Naive thymus-derived CD4-positive, alpha-beta T cell (primary cell): Measurements from ENCODE around the gene RPE. TPM values are rescaled to one million over a fixed set of nuclear protein-coding genes. Genes with fewer than 3 reads are reported as not detected.

Experiments
- ATAC-seq: fragments of 150-1000 bp; cut with Tn5 transposase; 2 replicates; pipeline ENCODE4 v1.10.0; 2021; ENCODE audit warnings: mild to moderate bottlenecking, moderate library complexity
- CTCF ChIA-PET: fragments of 350-600 bp; sonication (Branson Sonifier 250); formaldehyde crosslinking; loops from one replicate; lab custom pipeline; 2021; ENCODE audit warnings: antibody characterized with exemption; lab: Charles Lee
- POLR2A ChIA-PET: fragments of 350-600 bp; sonication (Branson Sonifier 250); formaldehyde crosslinking; loops from one replicate; lab custom pipeline; 2021; ENCODE audit warnings: antibody characterized with exemption, inconsistent platforms; lab: Charles Lee
- DNase-seq, 9 donors: peaks; one replicate each; pipeline versions ENCODE4 v3.0.0 to v3.0.0-alpha.2; 2020 to 2022; ENCODE audit warnings: mixed read lengths in 1 of 9
- H3K27ac ChIP-seq: one replicate; pipeline ENCODE4 v1.7.0; 2013; ENCODE audit warnings: mild to moderate bottlenecking, low read depth, low read length, moderate library complexity
- H3K27me3 ChIP-seq, 2 donors: one replicate each; pipeline ENCODE4 v1.7.0; 2013; ENCODE audit warnings: low read length in 2 of 2, mild to moderate bottlenecking in 2 of 2, moderate library complexity in 2 of 2; ENCODE audit not compliant: control insufficient read depth in 2 of 2, insufficient read depth in 2 of 2
- H3K36me3 ChIP-seq, 3 experiments: 1 replicate in 2 of 3; 2 replicates in 1 of 3; pipeline ENCODE4 v1.7.0; 2013; ENCODE audit warnings: low read length in 3 of 3, mild to moderate bottlenecking in 3 of 3, moderate library complexity in 1 of 3; ENCODE audit not compliant: insufficient read depth in 3 of 3, control insufficient read depth in 2 of 3
- H3K4me1 ChIP-seq, 2 donors: one replicate each; pipeline ENCODE4 v1.7.0; 2013; ENCODE audit warnings: low read length in 2 of 2, mild to moderate bottlenecking in 2 of 2, moderate library complexity in 1 of 2; ENCODE audit not compliant: control insufficient read depth in 2 of 2, insufficient read depth in 2 of 2
- H3K4me3 ChIP-seq: 2 replicates; pipeline ENCODE4 v1.7.0; 2013; ENCODE audit warnings: mild to moderate bottlenecking, low read length
- H3K9me3 ChIP-seq, 3 experiments: 1 replicate in 2 of 3; 2 replicates in 1 of 3; pipeline ENCODE4 v1.7.0; 2013; ENCODE audit warnings: low read length in 3 of 3; ENCODE audit not compliant: control insufficient read depth in 2 of 3
- H3K27ac Mint-ChIP-seq, 9 donors: one replicate each; pipeline ENCODE4 v1.8.0; 2020 to 2022; ENCODE audit warnings: mixed read lengths in 9 of 9, mild to moderate bottlenecking in 8 of 9, moderate library complexity in 5 of 9, inconsistent platforms in 2 of 9
- H3K27me3 Mint-ChIP-seq, 5 donors: one replicate each; pipeline ENCODE4 v1.8.0; 2021 to 2022; ENCODE audit warnings: mixed read lengths in 5 of 5, mild to moderate bottlenecking in 1 of 5
- H3K36me3 Mint-ChIP-seq, 5 donors: one replicate each; pipeline ENCODE4 v1.8.0; 2020 to 2022; ENCODE audit warnings: mixed read lengths in 5 of 5, mild to moderate bottlenecking in 3 of 5, inconsistent platforms in 1 of 5
- H3K4me1 Mint-ChIP-seq, 7 donors: one replicate each; pipeline ENCODE4 v1.8.0; 2020 to 2022; ENCODE audit warnings: mixed read lengths in 7 of 7, mild to moderate bottlenecking in 3 of 7, inconsistent platforms in 1 of 7
- H3K4me3 Mint-ChIP-seq, 10 donors: one replicate each; pipeline ENCODE4 v1.8.0; 2020 to 2022; ENCODE audit warnings: mild to moderate bottlenecking in 10 of 10, mixed read lengths in 10 of 10, moderate library complexity in 6 of 10, inconsistent platforms in 2 of 10
- H3K9me3 Mint-ChIP-seq, 11 donors: one replicate each; pipeline ENCODE4 v1.8.0; 2020 to 2022; ENCODE audit warnings: mixed read lengths in 11 of 11, mild to moderate bottlenecking in 4 of 11, inconsistent platforms in 1 of 11, moderate library complexity in 1 of 11
- intact Hi-C, 2 donors: fragments of 100-400 bp; cut with micrococcal nuclease; formaldehyde crosslinking; loops; one replicate each; pipeline ENCODE4 v1.15.1; 2023
- polyA plus RNA-seq, 2 donors: library from polyadenylated mRNA; unstranded; fragments of 300-500 nt; fragmentation: Illumina TruSeq; gene quantifications; one replicate each; pipeline ENCODE4 v1.2.3, GENCODE V29; 2021
- total RNA-seq, 6 experiments: library from RNA in 5 of 6; stranded (reverse) in 5 of 6; gene quantifications; 1 replicate in 5 of 6; 2 replicates in 1 of 6; pipeline ENCODE4 v1.2.3 and lab custom pipeline; 2021 to 2026

Gene RPE
- total and polyA plus RNA-seq, 7 experiments from 2014 or later, result 15.9 to 47.3 (median 23.7) TPM

DNA sequence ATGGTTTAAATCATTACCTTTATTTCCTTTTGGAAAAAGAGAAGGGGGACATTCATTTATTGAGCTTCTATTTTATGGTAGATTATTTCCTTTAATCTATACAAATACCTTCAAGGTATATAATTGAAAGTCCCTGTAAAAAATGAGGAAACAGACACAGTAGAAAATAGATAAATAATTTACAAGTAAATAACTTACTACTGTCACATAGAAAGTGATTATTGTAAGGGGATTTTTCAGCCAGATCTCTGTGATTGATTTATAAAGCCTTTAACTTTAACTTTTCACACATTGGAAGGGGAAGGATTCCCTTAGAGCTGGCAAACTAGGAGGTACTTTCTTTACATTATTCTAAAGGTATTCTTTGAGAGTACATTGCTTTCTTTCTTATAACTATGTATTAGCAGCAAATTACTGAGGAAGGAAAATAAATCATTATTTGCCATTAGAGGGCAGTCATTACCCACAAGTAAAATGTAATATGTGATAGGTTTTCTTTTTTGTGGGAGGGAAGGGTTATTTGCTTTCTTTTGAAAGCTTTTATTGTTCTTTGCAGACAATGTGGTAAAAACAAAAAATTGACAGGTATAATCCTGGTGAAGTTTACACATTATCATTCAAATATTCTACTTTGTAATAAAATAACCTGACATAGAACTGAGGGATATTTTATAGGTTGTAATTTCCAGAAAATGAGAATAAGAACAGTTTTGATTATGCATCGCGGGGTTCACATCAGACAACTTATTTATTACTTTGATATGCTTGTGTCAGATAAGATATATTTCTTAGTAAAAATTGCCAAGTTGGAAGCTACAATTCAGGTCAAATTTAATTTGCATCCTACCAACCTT lies 24.8 kb upstream of the RPE start:
- POLR2A ChIA-PET, result no interaction called here

DNA sequence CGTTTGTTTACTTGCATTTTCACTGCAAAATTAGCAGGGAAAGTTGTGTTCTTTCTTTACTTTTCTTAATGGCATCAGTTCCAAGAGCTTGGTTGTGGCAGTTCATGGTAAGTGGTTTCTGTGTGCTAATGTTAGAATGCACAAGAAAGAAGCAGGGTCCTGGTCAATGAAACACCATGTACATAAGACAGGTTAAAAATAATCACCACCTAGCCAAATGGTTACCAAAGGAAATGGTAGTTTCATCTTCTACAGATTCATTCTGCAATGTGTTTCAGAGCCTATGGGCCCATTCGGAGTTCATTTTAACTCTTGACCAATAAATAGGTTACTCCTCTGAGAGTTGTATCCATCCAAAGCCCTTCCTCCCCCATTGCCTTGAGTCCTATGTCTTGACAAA lies 18.1 kb upstream of the RPE start:
- Mint-ChIP-seq H3K9me3 (no peaks in the 10 kb centered on the region), H3K27me3 (peaks cover 5 to 39% (median 8%) of the 10 kb centered on the region in 5 donors), H3K4me3 (no peak overlapping the region), H3K36me3 (no peaks in the 10 kb centered on the region), H3K4me1 (peaks cover 0 to 2% (median 0%) of the 10 kb centered on the region in 7 donors), H3K27ac (peak overlapping the region in 1 of 9 donors; percentile 3)
- H3K9me3 ChIP-seq, result no peaks in the 10 kb centered on the region
- intact Hi-C loops, result no loop called here
- H3K27me3 ChIP-seq, result no peaks in the 10 kb centered on the region
- ATAC-seq (no peak), DNase-seq (no peak)
- ChIA-PET CTCF (no interaction called here), POLR2A (no interaction called here)
- no peak overlapping the region for H3K27ac ChIP-seq
- H3K4me3 ChIP-seq, result no peak overlapping the region
- no peaks in the 10 kb centered on the region for H3K36me3 ChIP-seq
- no peaks in the 10 kb centered on the region for H3K4me1 ChIP-seq

More for the DNA sequence above, 24.8 kb upstream of the RPE start:
- DNase-seq (peak in 6 of 9 donors; percentile 27 to 61 (median 48)), ATAC-seq (no peak)
- Histone ChIP-seq H3K27ac (no peak overlapping the region), H3K27me3 (no peaks in the 10 kb centered on the region), H3K9me3 (no peaks in the 10 kb centered on the region), H3K4me3 (no peak overlapping the region), H3K36me3 (no peaks in the 10 kb centered on the region), H3K4me1 (no peaks in the 10 kb centered on the region)
- CTCF ChIA-PET, result interaction anchor here (0.6 to 4.0 kb wide), 9 partner anchors 15 to 227 kb away, joined by 3 to 37 read pairs (median 3); no protein-coding TSS in a partner anchor
- H3K9me3 Mint-ChIP-seq, result no peaks in the 10 kb centered on the region
- H3K4me1 Mint-ChIP-seq, result no peaks in the 10 kb centered on the region
- H3K27ac Mint-ChIP-seq, result no peak overlapping the region
- H3K36me3 Mint-ChIP-seq, result no peaks in the 10 kb centered on the region
- intact Hi-C loops, result loop anchor here (1.0 kb wide), 3 partner anchors 96 to 222 kb away; no protein-coding TSS in a partner anchor
- no peak overlapping the region for H3K4me3 Mint-ChIP-seq
- H3K27me3 Mint-ChIP-seq, result peaks cover 4 to 18% (median 11%) of the 10 kb centered on the region in 5 donors

DNA sequence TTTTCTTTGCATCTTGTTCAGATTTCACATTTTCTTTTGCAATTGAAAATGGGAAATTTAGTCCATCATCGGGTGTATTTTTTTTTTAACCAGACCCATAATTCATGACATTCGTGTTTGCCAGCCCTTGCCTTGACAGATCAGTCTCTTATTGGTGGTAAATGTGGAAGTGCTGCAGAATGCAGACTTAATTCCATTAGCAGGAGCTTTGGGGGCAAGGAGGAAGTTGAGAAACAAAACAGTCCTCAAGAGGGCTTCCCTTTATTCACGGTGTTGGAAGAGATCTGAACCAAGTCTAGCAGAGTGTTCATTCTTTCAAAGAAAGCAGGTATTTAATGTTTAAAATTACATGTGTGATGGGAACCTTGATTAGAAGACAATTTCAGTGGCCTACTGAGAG lies 16.6 kb upstream of the RPE start:
- intact Hi-C loops, result no loop called here
- ChIA-PET POLR2A (no interaction called here), CTCF (interaction anchor here (1.1 to 3.2 kb wide), 2 partner anchors 25 to 210 kb away, joined by 3 to 10 read pairs; no protein-coding TSS in a partner anchor)
- Histone ChIP-seq H3K9me3 (no peaks in the 10 kb centered on the region), H3K27ac (no peak overlapping the region), H3K4me1 (no peaks in the 10 kb centered on the region), H3K27me3 (no peaks in the 10 kb centered on the region), H3K4me3 (no peak overlapping the region), H3K36me3 (no peaks in the 10 kb centered on the region)
- DNase-seq (no peak), ATAC-seq (peak; percentile 60)
- peaks cover 9 to 42% (median 15%) of the 10 kb centered on the region in 5 donors for H3K27me3 Mint-ChIP-seq
- H3K4me3 Mint-ChIP-seq, result no peak overlapping the region
- H3K9me3 Mint-ChIP-seq, result no peaks in the 10 kb centered on the region
- H3K36me3 Mint-ChIP-seq, result no peaks in the 10 kb centered on the region
- H3K27ac Mint-ChIP-seq, result no peak overlapping the region
- peaks cover 0 to 2% (median 0%) of the 10 kb centered on the region in 7 donors for H3K4me1 Mint-ChIP-seq

DNA sequence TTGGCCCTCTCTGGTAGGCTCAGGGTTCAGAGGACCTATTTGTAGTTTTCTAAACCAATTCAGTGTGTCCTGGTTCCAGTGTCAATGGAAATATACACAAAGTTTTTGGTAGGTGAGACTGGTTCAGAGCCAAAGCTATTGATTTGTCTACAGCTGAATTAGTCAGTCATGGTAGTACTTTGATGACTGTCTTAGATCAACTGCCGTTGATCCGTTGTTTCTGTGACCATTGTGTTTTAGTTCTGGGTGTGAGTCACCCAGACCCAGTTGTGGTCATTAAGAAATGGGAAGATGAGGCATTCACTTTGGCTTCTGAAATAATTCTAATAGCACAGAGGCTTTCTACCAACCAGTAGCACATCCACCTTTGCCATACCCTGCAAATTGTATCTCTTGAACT lies 16.0 kb upstream of the RPE start:
- Histone ChIP-seq H3K4me1 (no peaks in the 10 kb centered on the region), H3K4me3 (no peak overlapping the region), H3K9me3 (no peaks in the 10 kb centered on the region), H3K27me3 (no peaks in the 10 kb centered on the region), H3K27ac (no peak overlapping the region), H3K36me3 (no peaks in the 10 kb centered on the region)
- Mint-ChIP-seq H3K27ac (no peak overlapping the region), H3K4me3 (no peak overlapping the region), H3K4me1 (peaks cover 0 to 2% (median 0%) of the 10 kb centered on the region in 7 donors), H3K27me3 (peaks cover 9 to 45% (median 17%) of the 10 kb centered on the region in 5 donors), H3K9me3 (no peaks in the 10 kb centered on the region), H3K36me3 (no peaks in the 10 kb centered on the region)
- CTCF ChIA-PET, result interaction anchor here (3.2 kb wide), 1 partner anchor 209 kb away, joined by 10 read pairs; no protein-coding TSS in a partner anchor
- DNase-seq (no peak), ATAC-seq (peak; percentile 65)
- intact Hi-C loops, result no loop called here
- POLR2A ChIA-PET, result no interaction called here

DNA sequence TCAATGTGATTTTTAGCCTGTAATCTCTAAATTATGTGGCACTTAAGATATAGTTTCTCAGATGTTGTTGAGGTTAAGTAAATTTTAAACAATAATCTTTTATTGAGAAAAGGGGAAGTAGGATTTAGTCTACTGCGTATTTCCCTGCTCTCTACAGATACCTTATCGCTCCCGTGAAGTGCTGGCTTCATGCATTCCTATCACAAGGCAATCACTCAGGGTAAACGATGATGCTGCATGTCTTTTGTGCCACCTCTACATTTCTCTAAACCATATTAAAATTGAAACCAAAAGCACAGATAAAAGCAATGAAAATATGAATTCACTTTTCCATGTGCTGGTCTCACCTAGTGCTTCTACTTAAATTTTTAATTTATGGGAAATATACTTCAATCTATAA lies 14.4 kb upstream of the RPE start:
- peak; percentile 52 for ATAC-seq
- CTCF ChIA-PET, result interaction anchor here (3.2 kb wide), 1 partner anchor 208 kb away, joined by 10 read pairs; no protein-coding TSS in a partner anchor
- no peaks in the 10 kb centered on the region for H3K27me3 ChIP-seq
- POLR2A ChIA-PET, result interaction anchor here (1.1 kb wide), 1 partner anchor 204 kb away, joined by 3 read pairs; no protein-coding TSS in a partner anchor
- H3K9me3 ChIP-seq, result no peaks in the 10 kb centered on the region
- no peak overlapping the region for H3K4me3 ChIP-seq
- Mint-ChIP-seq H3K27ac (no peak overlapping the region), H3K4me1 (peaks cover 0 to 2% (median 0%) of the 10 kb centered on the region in 7 donors), H3K36me3 (no peaks in the 10 kb centered on the region), H3K27me3 (peaks cover 4 to 35% (median 15%) of the 10 kb centered on the region in 5 donors), H3K4me3 (no peak overlapping the region), H3K9me3 (no peaks in the 10 kb centered on the region)
- intact Hi-C loops, result no loop called here
- DNase-seq, result no peak
- H3K27ac ChIP-seq, result no peak overlapping the region
- H3K36me3 ChIP-seq, result no peaks in the 10 kb centered on the region
- no peaks in the 10 kb centered on the region for H3K4me1 ChIP-seq

DNA sequence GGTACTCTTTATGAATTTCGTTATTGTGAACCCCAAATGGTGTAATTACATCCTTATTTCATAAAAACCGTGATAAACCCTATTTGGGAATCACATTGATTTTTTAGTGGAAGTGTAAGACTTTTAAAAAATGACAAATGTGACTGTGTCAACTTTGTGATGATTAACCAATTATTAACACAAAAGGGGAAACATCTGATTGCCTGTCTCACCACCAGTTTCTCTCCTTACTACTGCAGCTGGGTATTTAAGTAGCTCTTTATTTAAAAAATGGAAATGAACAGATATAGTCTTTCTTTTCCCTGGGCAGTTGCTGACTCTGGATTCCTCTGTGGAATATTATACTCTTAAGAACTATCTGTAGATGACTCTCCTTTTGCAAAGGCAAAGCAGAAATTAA lies 11.6 kb upstream of the RPE start:
- CTCF ChIA-PET, result interaction anchor here (1.0 to 1.1 kb wide), 2 partner anchors 206 to 208 kb away, joined by 3 read pairs; no protein-coding TSS in a partner anchor

More for the DNA sequence above, 11.6 kb upstream of the RPE start:
- no peaks in the 10 kb centered on the region for H3K4me1 ChIP-seq
- Mint-ChIP-seq H3K9me3 (no peaks in the 10 kb centered on the region), H3K27me3 (peaks cover 0 to 21% (median 10%) of the 10 kb centered on the region in 5 donors), H3K27ac (no peak overlapping the region), H3K4me1 (peaks cover 0 to 2% (median 0%) of the 10 kb centered on the region in 7 donors), H3K4me3 (no peak overlapping the region), H3K36me3 (no peaks in the 10 kb centered on the region)
- H3K9me3 ChIP-seq, result no peaks in the 10 kb centered on the region
- DNase-seq, result no peak
- H3K4me3 ChIP-seq, result no peak overlapping the region
- H3K27me3 ChIP-seq, result no peaks in the 10 kb centered on the region
- POLR2A ChIA-PET, result interaction anchor here (0.6 kb wide), 1 partner anchor 180 kb away, joined by 3 read pairs; the partner anchor contains the start of gene KANSL1L
- no peaks in the 10 kb centered on the region for H3K36me3 ChIP-seq
- intact Hi-C loops, result no loop called here
- H3K27ac ChIP-seq, result no peak overlapping the region
- no peak for ATAC-seq
